GM12864 (cell line): ENCODE data around the gene ACVR1C.

Source experiments
- DNase-seq: peaks from one replicate; pipeline ENCODE4 v3.0.0-alpha.2; 2011; ENCODE audit warnings: low read depth
- H3K4me3 ChIP-seq: 2 replicates; pipeline ENCODE4 v1.5.1; 2011; ENCODE audit warnings: mild to moderate bottlenecking, low read depth, low read length, control low read depth
- CTCF ChIP-seq: IDR thresholded peaks from 2 replicates; pipeline ENCODE4 v1.5.1; 2011; ENCODE audit warnings: low read depth, mild to moderate bottlenecking, moderate library complexity, low read length, control low read depth, inconsistent platforms; ENCODE audit errors: missing control alignments

ACVR1C gene

DNA sequence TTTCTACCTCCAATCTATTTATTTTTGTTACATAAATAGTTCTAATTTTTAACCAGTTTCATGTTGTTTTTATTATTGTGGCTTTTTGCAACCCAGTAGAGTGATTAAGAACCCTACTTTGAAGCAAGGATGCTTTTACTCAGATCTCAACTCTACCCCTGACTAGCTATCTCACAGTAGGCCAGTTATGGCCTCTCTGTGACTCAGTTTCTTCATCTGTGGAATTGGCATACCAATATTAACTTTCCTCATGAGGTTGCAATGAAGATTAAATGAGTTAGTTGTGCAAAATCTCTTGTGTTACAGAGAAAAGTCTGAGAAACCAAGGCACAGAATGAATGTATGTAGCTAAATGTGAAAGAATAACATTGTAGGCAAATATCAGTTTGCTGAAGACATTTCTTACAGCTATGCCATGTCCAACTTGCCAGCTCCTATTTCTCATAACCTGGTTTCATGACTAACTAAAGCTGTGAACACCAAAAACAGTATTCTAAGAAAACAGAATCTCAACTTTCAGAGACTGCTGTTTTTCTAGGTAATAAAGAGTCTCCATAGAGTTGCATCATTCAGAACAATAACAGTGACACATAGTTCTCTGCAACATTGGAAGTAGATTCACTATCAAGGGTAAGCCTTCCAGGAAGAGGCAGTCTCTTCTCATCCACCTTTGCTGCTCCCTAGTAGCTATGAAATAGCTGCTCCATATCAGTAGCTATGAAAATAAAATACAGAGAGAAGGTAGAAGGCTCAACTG is 151.5 kb downstream of the ACVR1C start:
- H3K4me3 ChIP-seq = no peak overlapping the region
- TF ChIP-seq CTCF = no peak
- no peak for DNase-seq
